GM23338 (cell line): Measurements from ENCODE around the gene GSTT2B. TPM values are rescaled to one million over a fixed set of nuclear protein-coding genes. Genes with fewer than 3 reads are reported as not detected.

Experiments
- EZH2 ChIP-seq: fragments of 200-600 bp; sonication (generic); IDR thresholded peaks from one replicate; pipeline ENCODE4 v1.8.0; 2017; ENCODE audit warnings: antibody characterized with exemption, mild to moderate bottlenecking, low read depth; ENCODE audit not compliant: unreplicated experiment
- EZH2phosphoT487 ChIP-seq: fragments of 200-600 bp; sonication (generic); IDR thresholded peaks from one replicate; pipeline ENCODE4 v1.8.1; 2018; ENCODE audit warnings: antibody characterized with exemption; ENCODE audit not compliant: unreplicated experiment
- JUNB ChIP-seq: IDR thresholded peaks from one replicate; pipeline ENCODE4 v1.6.1; 2016; ENCODE audit warnings: antibody characterized with exemption; ENCODE audit not compliant: unreplicated experiment
- STAT1 ChIP-seq: IDR thresholded peaks from one replicate; pipeline ENCODE4 v1.6.1; 2016; ENCODE audit warnings: antibody characterized with exemption; ENCODE audit not compliant: unreplicated experiment
- ZNF331 ChIP-seq: fragments of 250-450 bp; sonication (Bioruptor Pico); IDR thresholded peaks from 2 replicates; pipeline ENCODE4 v1.5.0; 2020; ENCODE audit warnings: low read depth, mild to moderate bottlenecking, moderate library complexity
- polyA plus RNA-seq: library from polyadenylated mRNA; unstranded; fragments of >200 nt; fragmentation: Nextera tagmentation; extraction: Ambion mirVana; gene quantifications from 2 replicates; pipeline ENCODE4 v1.2.1, GENCODE V29; 2016
- total RNA-seq: library from RNA; depleted of rRNA; stranded (reverse); fragments of >200 nt; shearing (Covaris generic); gene quantifications from 2 replicates; pipeline ENCODE4 v1.2.3, GENCODE V29; 2014
- TF ChIP-seq, protein P1 (sequence below): fragments of 250-450 bp; sonication (Bioruptor Pico); IDR thresholded peaks from 2 replicates; pipeline ENCODE4 v1.5.0; 2020; ENCODE audit warnings: mild to moderate bottlenecking, moderate library complexity
- TF ChIP-seq, protein P2 (sequence below), 2 experiments: fragments of 200-600 bp in 1 of 2; sonication (generic) in 1 of 2; conservative IDR thresholded peaks; 2 replicates each; pipeline versions ENCODE4 v1.5.1 to v1.6.1; 2016 to 2017; ENCODE audit warnings: antibody characterized with exemption in 2 of 2, low read depth in 2 of 2, mild to moderate bottlenecking in 2 of 2, moderate library complexity in 1 of 2
- TF ChIP-seq, protein P3 (sequence below): IDR thresholded peaks from one replicate; pipeline ENCODE4 v1.6.1; 2018; ENCODE audit warnings: antibody characterized with exemption; ENCODE audit not compliant: unreplicated experiment

GSTT2B gene
- total and polyA plus RNA-seq, 2 experiments from 2014 or later: 5.7 to 17.2 TPM

DNA sequence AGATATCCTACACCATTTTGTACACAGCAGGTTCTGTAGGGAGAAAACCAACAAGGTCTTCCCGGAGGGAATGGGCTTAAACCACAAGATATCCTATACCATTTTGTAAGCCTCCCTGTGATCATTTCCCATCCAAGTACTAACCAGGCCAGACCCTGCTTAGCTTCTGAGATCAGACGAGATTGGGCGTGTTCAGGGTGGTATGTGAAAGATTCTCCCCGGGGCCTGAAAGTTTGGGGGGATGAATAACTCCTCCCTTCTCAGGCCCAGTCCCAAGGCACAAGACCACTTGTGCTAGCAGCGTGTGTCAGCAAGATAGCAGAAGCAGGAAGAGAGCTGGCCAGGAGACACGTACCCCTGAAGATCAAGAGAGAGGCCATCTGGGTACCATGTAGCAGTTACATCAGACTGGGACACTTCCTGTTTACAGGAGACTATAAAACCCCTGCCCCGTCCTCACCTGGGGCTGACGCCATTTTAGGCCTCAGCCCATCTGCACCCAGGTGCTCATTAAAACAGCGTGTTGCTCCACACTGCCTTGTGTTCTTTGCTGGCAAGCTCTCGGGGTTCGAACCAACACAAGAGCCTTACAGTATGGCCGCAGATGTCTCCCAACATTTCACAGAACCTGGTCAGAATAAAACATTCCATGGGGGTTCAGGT, 49.5 kb downstream of the GSTT2B start (continued):
- TF ChIP-seq, protein P1, sequence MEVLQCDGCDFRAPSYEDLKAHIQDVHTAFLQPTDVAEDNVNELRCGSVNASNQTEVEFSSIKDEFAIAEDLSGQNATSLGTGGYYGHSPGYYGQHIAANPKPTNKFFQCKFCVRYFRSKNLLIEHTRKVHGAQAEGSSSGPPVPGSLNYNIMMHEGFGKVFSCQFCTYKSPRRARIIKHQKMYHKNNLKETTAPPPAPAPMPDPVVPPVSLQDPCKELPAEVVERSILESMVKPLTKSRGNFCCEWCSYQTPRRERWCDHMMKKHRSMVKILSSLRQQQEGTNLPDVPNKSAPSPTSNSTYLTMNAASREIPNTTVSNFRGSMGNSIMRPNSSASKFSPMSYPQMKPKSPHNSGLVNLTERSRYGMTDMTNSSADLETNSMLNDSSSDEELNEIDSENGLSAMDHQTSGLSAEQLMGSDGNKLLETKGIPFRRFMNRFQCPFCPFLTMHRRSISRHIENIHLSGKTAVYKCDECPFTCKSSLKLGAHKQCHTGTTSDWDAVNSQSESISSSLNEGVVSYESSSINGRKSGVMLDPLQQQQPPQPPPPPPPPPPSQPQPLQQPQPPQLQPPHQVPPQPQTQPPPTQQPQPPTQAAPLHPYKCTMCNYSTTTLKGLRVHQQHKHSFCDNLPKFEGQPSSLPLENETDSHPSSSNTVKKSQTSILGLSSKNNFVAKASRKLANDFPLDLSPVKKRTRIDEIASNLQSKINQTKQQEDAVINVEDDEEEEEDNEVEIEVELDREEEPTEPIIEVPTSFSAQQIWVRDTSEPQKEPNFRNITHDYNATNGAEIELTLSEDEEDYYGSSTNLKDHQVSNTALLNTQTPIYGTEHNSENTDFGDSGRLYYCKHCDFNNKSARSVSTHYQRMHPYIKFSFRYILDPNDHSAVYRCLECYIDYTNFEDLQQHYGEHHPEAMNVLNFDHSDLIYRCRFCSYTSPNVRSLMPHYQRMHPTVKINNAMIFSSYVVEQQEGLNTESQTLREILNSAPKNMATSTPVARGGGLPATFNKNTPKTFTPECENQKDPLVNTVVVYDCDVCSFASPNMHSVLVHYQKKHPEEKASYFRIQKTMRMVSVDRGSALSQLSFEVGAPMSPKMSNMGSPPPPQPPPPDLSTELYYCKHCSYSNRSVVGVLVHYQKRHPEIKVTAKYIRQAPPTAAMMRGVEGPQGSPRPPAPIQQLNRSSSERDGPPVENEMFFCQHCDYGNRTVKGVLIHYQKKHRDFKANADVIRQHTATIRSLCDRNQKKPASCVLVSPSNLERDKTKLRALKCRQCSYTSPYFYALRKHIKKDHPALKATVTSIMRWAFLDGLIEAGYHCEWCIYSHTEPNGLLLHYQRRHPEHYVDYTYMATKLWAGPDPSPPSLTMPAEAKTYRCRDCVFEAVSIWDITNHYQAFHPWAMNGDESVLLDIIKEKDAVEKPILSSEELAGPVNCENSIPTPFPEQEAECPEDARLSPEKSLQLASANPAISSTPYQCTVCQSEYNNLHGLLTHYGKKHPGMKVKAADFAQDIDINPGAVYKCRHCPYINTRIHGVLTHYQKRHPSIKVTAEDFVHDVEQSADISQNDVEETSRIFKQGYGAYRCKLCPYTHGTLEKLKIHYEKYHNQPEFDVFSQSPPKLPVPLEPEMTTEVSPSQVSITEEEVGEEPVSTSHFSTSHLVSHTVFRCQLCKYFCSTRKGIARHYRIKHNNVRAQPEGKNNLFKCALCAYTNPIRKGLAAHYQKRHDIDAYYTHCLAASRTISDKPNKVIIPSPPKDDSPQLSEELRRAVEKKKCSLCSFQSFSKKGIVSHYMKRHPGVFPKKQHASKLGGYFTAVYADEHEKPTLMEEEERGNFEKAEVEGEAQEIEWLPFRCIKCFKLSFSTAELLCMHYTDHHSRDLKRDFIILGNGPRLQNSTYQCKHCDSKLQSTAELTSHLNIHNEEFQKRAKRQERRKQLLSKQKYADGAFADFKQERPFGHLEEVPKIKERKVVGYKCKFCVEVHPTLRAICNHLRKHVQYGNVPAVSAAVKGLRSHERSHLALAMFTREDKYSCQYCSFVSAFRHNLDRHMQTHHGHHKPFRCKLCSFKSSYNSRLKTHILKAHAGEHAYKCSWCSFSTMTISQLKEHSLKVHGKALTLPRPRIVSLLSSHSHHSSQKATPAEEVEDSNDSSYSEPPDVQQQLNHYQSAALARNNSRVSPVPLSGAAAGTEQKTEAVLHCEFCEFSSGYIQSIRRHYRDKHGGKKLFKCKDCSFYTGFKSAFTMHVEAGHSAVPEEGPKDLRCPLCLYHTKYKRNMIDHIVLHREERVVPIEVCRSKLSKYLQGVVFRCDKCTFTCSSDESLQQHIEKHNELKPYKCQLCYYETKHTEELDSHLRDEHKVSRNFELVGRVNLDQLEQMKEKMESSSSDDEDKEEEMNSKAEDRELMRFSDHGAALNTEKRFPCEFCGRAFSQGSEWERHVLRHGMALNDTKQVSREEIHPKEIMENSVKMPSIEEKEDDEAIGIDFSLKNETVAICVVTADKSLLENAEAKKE (CRISPR knock-in tag): no peak
- TF ChIP-seq, protein P2, sequence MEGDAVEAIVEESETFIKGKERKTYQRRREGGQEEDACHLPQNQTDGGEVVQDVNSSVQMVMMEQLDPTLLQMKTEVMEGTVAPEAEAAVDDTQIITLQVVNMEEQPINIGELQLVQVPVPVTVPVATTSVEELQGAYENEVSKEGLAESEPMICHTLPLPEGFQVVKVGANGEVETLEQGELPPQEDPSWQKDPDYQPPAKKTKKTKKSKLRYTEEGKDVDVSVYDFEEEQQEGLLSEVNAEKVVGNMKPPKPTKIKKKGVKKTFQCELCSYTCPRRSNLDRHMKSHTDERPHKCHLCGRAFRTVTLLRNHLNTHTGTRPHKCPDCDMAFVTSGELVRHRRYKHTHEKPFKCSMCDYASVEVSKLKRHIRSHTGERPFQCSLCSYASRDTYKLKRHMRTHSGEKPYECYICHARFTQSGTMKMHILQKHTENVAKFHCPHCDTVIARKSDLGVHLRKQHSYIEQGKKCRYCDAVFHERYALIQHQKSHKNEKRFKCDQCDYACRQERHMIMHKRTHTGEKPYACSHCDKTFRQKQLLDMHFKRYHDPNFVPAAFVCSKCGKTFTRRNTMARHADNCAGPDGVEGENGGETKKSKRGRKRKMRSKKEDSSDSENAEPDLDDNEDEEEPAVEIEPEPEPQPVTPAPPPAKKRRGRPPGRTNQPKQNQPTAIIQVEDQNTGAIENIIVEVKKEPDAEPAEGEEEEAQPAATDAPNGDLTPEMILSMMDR (conservative IDR thresholded peaks at IDR 0.05; ENCODE audit: low read depth in 2 of 2): no peak
- TF ChIP-seq ZNF331 (CRISPR knock-in tag) (no peak), JUNB (no peak), STAT1 (no peak), EZH2phosphoT487 (no peak), EZH2 (no peak)
- TF ChIP-seq, protein P3, sequence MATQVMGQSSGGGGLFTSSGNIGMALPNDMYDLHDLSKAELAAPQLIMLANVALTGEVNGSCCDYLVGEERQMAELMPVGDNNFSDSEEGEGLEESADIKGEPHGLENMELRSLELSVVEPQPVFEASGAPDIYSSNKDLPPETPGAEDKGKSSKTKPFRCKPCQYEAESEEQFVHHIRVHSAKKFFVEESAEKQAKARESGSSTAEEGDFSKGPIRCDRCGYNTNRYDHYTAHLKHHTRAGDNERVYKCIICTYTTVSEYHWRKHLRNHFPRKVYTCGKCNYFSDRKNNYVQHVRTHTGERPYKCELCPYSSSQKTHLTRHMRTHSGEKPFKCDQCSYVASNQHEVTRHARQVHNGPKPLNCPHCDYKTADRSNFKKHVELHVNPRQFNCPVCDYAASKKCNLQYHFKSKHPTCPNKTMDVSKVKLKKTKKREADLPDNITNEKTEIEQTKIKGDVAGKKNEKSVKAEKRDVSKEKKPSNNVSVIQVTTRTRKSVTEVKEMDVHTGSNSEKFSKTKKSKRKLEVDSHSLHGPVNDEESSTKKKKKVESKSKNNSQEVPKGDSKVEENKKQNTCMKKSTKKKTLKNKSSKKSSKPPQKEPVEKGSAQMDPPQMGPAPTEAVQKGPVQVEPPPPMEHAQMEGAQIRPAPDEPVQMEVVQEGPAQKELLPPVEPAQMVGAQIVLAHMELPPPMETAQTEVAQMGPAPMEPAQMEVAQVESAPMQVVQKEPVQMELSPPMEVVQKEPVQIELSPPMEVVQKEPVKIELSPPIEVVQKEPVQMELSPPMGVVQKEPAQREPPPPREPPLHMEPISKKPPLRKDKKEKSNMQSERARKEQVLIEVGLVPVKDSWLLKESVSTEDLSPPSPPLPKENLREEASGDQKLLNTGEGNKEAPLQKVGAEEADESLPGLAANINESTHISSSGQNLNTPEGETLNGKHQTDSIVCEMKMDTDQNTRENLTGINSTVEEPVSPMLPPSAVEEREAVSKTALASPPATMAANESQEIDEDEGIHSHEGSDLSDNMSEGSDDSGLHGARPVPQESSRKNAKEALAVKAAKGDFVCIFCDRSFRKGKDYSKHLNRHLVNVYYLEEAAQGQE: no peak
